ENCODE results near the gene MIPOL1. TPM values are rescaled to one million over a fixed set of nuclear protein-coding genes. Genes with fewer than 3 reads are reported as not detected.

The MIPOL1 gene
- total RNA-seq, 1 donor from 2014 or later = not detected

DNA sequence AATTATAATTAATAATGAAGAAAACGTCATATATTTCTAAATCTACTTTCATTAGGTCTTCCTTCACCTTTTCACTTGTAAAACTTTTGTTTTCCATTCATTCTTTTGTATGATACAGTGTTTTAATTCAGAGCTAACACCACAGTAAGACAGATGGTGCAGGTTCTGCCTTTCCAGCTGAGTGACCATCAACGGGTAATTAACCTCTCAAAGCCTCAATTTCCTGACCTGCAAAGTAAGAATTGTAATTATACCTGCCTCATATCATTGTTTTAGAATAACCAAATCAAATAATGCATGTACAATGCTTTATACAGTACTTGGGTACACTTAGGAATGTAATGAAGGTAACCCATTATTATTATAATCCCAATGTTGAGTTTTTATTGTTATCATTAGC lies 239.8 kb downstream of the MIPOL1 start:
- peaks cover 4% of the 10 kb centered on the region for H3K9me3 Mint-ChIP-seq
- ChIA-PET CTCF (no interaction called here), POLR2A (no interaction called here)
- intact Hi-C loops (cut with micrococcal nuclease) = no loop called here
- TF ChIP-seq, protein P1, sequence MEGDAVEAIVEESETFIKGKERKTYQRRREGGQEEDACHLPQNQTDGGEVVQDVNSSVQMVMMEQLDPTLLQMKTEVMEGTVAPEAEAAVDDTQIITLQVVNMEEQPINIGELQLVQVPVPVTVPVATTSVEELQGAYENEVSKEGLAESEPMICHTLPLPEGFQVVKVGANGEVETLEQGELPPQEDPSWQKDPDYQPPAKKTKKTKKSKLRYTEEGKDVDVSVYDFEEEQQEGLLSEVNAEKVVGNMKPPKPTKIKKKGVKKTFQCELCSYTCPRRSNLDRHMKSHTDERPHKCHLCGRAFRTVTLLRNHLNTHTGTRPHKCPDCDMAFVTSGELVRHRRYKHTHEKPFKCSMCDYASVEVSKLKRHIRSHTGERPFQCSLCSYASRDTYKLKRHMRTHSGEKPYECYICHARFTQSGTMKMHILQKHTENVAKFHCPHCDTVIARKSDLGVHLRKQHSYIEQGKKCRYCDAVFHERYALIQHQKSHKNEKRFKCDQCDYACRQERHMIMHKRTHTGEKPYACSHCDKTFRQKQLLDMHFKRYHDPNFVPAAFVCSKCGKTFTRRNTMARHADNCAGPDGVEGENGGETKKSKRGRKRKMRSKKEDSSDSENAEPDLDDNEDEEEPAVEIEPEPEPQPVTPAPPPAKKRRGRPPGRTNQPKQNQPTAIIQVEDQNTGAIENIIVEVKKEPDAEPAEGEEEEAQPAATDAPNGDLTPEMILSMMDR (IDR thresholded peaks at IDR 0.05) = no peak
- H3K27me3 Mint-ChIP-seq = no peaks in the 10 kb centered on the region
- no peaks in the 10 kb centered on the region for H3K36me3 Mint-ChIP-seq (ENCODE audit: low read depth)
- no peak overlapping the region for H3K27ac Mint-ChIP-seq
- H3K4me3 Mint-ChIP-seq = no peak overlapping the region
- ATAC-seq (ENCODE audit: low read depth) = no peak
- DNase-seq = no peak
- H3K4me1 Mint-ChIP-seq = no peaks in the 10 kb centered on the region

- no peaks in the 10 kb centered on the region for H3K27me3 Mint-ChIP-seq
- POLR2A ChIA-PET = no interaction called here
- ATAC-seq (ENCODE audit: low read depth) (no peak), DNase-seq (no peak)
- intact Hi-C loops (cut with micrococcal nuclease) = no loop called here
- H3K9me3 Mint-ChIP-seq = peaks cover 7% of the 10 kb centered on the region
- no peaks in the 10 kb centered on the region for H3K36me3 Mint-ChIP-seq (ENCODE audit: low read depth)
- no peaks in the 10 kb centered on the region for H3K4me1 Mint-ChIP-seq
- TF ChIP-seq, protein P1 (IDR thresholded peaks at IDR 0.05) = no peak
- CTCF ChIA-PET = no interaction called here
- no peak overlapping the region for H3K27ac Mint-ChIP-seq
- H3K4me3 Mint-ChIP-seq = no peak overlapping the region
These were observed 240.7 kb downstream of the MIPOL1 start for GRCh38 chr14:37438444-37438843.

DNA sequence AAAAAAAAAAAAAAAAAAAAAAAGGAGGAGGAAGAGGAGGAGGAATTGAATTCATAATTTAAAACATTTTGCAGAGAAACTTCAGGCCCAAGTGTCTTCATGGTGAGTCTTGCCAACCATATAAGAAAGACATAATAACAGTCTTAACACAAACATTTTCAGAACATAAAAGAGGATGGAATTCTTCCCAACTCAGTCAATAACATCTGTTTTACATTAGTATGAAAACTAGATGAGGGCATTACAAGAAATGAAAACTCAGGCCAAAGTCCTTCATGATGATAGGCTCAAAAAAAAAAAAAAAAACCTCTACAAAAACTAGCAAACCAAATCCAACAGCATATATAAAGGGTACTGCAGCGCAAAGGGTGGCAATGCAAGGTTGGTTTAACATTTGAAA lies 245.7 kb downstream of the MIPOL1 start:
- no peak for ATAC-seq (ENCODE audit: low read depth)
- no peak for DNase-seq
- CTCF ChIA-PET = no interaction called here
- Mint-ChIP-seq H3K36me3 (ENCODE audit: low read depth) (no peaks in the 10 kb centered on the region), H3K27me3 (no peaks in the 10 kb centered on the region), H3K4me3 (no peak overlapping the region), H3K9me3 (peaks cover 10% of the 10 kb centered on the region), H3K4me1 (no peaks in the 10 kb centered on the region), H3K27ac (no peak overlapping the region)
- TF ChIP-seq, protein P1 (IDR thresholded peaks at IDR 0.05) = no peak
- POLR2A ChIA-PET = no interaction called here
- intact Hi-C loops (cut with micrococcal nuclease) = no loop called here

DNA sequence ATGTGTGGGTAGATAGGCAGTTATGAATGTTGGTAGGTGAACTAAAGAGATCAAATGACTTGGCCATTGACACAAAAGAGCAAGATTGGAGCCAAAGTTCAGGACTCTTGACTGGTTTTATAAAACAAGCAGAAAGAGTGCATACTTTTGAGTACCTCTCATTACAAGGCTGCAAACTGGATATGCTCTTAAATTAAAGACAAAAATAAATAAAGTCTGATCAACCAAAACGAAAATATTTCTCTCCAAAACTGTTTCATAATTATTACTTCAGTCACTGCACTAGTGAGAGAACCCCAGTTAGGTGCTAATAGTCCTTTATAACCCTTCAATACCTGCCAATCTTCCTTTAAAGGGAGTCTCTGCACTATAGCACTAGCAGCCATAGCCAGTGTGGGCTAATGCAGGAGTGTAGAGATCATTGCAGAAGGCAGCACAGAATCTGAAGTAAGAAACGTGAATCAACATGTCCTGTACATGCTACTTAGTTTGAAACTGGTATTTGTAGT lies 250.2 kb downstream of the MIPOL1 start:
- peaks cover 7% of the 10 kb centered on the region for H3K9me3 Mint-ChIP-seq
- CTCF ChIA-PET = no interaction called here
- H3K27me3 Mint-ChIP-seq = no peaks in the 10 kb centered on the region
- ATAC-seq (ENCODE audit: low read depth) = no peak
- no peaks in the 10 kb centered on the region for H3K36me3 Mint-ChIP-seq (ENCODE audit: low read depth)
- H3K4me3 Mint-ChIP-seq = no peak overlapping the region
- intact Hi-C loops (cut with micrococcal nuclease) = no loop called here
- no peak for DNase-seq
- H3K27ac Mint-ChIP-seq = no peak overlapping the region
- no peaks in the 10 kb centered on the region for H3K4me1 Mint-ChIP-seq
- POLR2A ChIA-PET = no interaction called here
- TF ChIP-seq, protein P1 (IDR thresholded peaks at IDR 0.05) = no peak

GRCh38 chr14:37452323-37452722 lies 254.6 kb downstream of the MIPOL1 start:
- no peaks in the 10 kb centered on the region for H3K27me3 Mint-ChIP-seq
- TF ChIP-seq, protein P1 (IDR thresholded peaks at IDR 0.05) = no peak
- ChIA-PET CTCF (no interaction called here), POLR2A (no interaction called here)
- DNase-seq (no peak), ATAC-seq (ENCODE audit: low read depth) (no peak)
- no peak overlapping the region for H3K4me3 Mint-ChIP-seq
- intact Hi-C loops (cut with micrococcal nuclease) = no loop called here
- H3K36me3 Mint-ChIP-seq (ENCODE audit: low read depth) = no peaks in the 10 kb centered on the region
- no peak overlapping the region for H3K27ac Mint-ChIP-seq
- no peaks in the 10 kb centered on the region for H3K4me1 Mint-ChIP-seq
- H3K9me3 Mint-ChIP-seq = peaks cover 3% of the 10 kb centered on the region
